KOPT-K1 (cell line): Measurements from ENCODE around the gene ZNF217.
"Not testable (repeated sequence)": the region's sequence is repeated elsewhere in the genome, so short reads cannot be mapped to it uniquely, and the experiment has no call there.

Experiments
- H3K27ac ChIP-seq: fragments of 200-600 bp; sonication (generic); 2 replicates; pipeline ENCODE4 v1.5.1; 2016; ENCODE audit warnings: antibody characterized with exemption, mild to moderate bottlenecking, low read depth, low read length; ENCODE audit not compliant: poor library complexity, severe bottlenecking
- H3K36me3 ChIP-seq: fragments of 200-600 bp; sonication (generic); 2 replicates; pipeline ENCODE4 v1.5.1; 2017; ENCODE audit warnings: antibody characterized with exemption, mild to moderate bottlenecking, low read length, moderate library complexity; ENCODE audit not compliant: insufficient read depth
- H3K9me3 ChIP-seq: fragments of 200-600 bp; sonication (generic); 2 replicates; pipeline ENCODE4 v1.5.1; 2017; ENCODE audit warnings: antibody characterized with exemption, low read length, mild to moderate bottlenecking; ENCODE audit not compliant: insufficient read depth, poor library complexity, severe bottlenecking

ZNF217 gene

GRCh38 chr20:53608456-53609452 lies 15.1 kb upstream of the ZNF217 start:
- Histone ChIP-seq H3K36me3 (no peaks in the 10 kb centered on the region), H3K27ac (peak overlapping the region; percentile 91)

GRCh38 chr20:53608071-53608455 lies 14.4 kb upstream of the ZNF217 start:
- Histone ChIP-seq H3K27ac (peak overlapping the region; percentile 91), H3K36me3 (no peaks in the 10 kb centered on the region), H3K9me3 (no peaks in the 10 kb centered on the region)

More at GRCh38 chr20:53608456-53609452, 15.1 kb upstream of the ZNF217 start:
- H3K9me3 ChIP-seq, result no peaks in the 10 kb centered on the region

GRCh38 chr20:53606364-53606985 lies 12.8 kb upstream of the ZNF217 start:
- H3K9me3 ChIP-seq, result no peaks in the 10 kb centered on the region
- H3K27ac ChIP-seq, result no peak overlapping the region
- no peaks in the 10 kb centered on the region for H3K36me3 ChIP-seq

- H3K36me3 ChIP-seq, H3K27ac ChIP-seq, H3K9me3 ChIP-seq: not testable (repeated sequence)
Observed at GRCh38 chr20:53605401-53605800, 11.8 kb upstream of the ZNF217 start.

- H3K9me3 ChIP-seq, H3K36me3 ChIP-seq, H3K27ac ChIP-seq: not testable (repeated sequence)
Observed at GRCh38 chr20:53604846-53605245, 11.2 kb upstream of the ZNF217 start.

GRCh38 chr20:53602661-53603060 lies 9.0 kb upstream of the ZNF217 start:
- H3K9me3 ChIP-seq, result no peaks in the 10 kb centered on the region
- no peak overlapping the region for H3K27ac ChIP-seq
- no peaks in the 10 kb centered on the region for H3K36me3 ChIP-seq

GRCh38 chr20:53599910-53600632 lies 6.4 kb upstream of the ZNF217 start:
- Histone ChIP-seq H3K36me3 (no peaks in the 10 kb centered on the region), H3K9me3 (no peaks in the 10 kb centered on the region), H3K27ac (no peak overlapping the region)

- H3K9me3 ChIP-seq, result no peaks in the 10 kb centered on the region
- H3K27ac ChIP-seq, result no peak overlapping the region
- H3K36me3 ChIP-seq, result no peaks in the 10 kb centered on the region
Observed at GRCh38 chr20:53599378-53599777, 5.7 kb upstream of the ZNF217 start.

- peak overlapping the region; percentile 22 for H3K27ac ChIP-seq
- H3K36me3 ChIP-seq, result no peaks in the 10 kb centered on the region
- no peaks in the 10 kb centered on the region for H3K9me3 ChIP-seq
Observed at GRCh38 chr20:53599044-53599362, 5.4 kb upstream of the ZNF217 start.

GRCh38 chr20:53598140-53599043 lies 4.8 kb upstream of the ZNF217 start:
- Histone ChIP-seq H3K27ac (peak overlapping the region; percentile 22), H3K9me3 (no peaks in the 10 kb centered on the region), H3K36me3 (no peaks in the 10 kb centered on the region)

- peak overlapping the region; percentile 83 for H3K27ac ChIP-seq
- H3K36me3 ChIP-seq, result no peaks in the 10 kb centered on the region
Observed at GRCh38 chr20:53597521-53598120, 4.0 kb upstream of the ZNF217 start.

GRCh38 chr20:53597030-53597482 lies 3.4 kb upstream of the ZNF217 start:
- Histone ChIP-seq H3K36me3 (no peaks in the 10 kb centered on the region), H3K27ac (peak overlapping the region; percentile 83), H3K9me3 (no peaks in the 10 kb centered on the region)

More at GRCh38 chr20:53597521-53598120, 4.0 kb upstream of the ZNF217 start:
- no peaks in the 10 kb centered on the region for H3K9me3 ChIP-seq

- not testable (repeated sequence) for H3K9me3 ChIP-seq, H3K36me3 ChIP-seq
- peak overlapping the region; percentile 83 for H3K27ac ChIP-seq
Observed at GRCh38 chr20:53596189-53597001, 2.8 kb upstream of the ZNF217 start.
